H9 (cell line): ENCODE data around the gene C19orf18. TPM values are rescaled to one million over a fixed set of nuclear protein-coding genes. Genes with fewer than 3 reads are reported as not detected.
A peak's percentile ranks its signal among the peaks of the same experiment; 100 is the strongest.

Experiments
- DNase-seq: peaks from one replicate; pipeline ENCODE4 v3.0.0-alpha.2; 2017
- H2AFZ ChIP-seq: one replicate; pipeline ENCODE4 v1.6.1; 2013; ENCODE audit warnings: mild to moderate bottlenecking, low read length, control low read depth, moderate library complexity
- H2AK5ac ChIP-seq: 2 replicates; pipeline ENCODE4 v1.6.1; 2013; ENCODE audit warnings: low read length, control low read depth, mixed read lengths; ENCODE audit not compliant: insufficient read length
- H2BK120ac ChIP-seq: one replicate; pipeline ENCODE4 v1.6.1; 2013; ENCODE audit warnings: low read depth, mild to moderate bottlenecking, low read length, control low read depth, inconsistent platforms; ENCODE audit not compliant: poor library complexity, severe bottlenecking
- H2BK12ac ChIP-seq: 2 replicates; pipeline ENCODE4 v1.6.1; 2013; ENCODE audit warnings: low read length, control low read depth, mixed read lengths, low read depth; ENCODE audit not compliant: insufficient read length
- H2BK15ac ChIP-seq: 2 replicates; pipeline ENCODE4 v1.6.1; 2013; ENCODE audit warnings: low read depth, low read length, control low read depth
- H2BK20ac ChIP-seq: one replicate; pipeline ENCODE4 v1.6.1; 2013; ENCODE audit warnings: low read depth, mild to moderate bottlenecking, low read length, control low read depth, inconsistent platforms; ENCODE audit not compliant: poor library complexity, severe bottlenecking
- H2BK5ac ChIP-seq: 2 replicates; pipeline ENCODE4 v1.6.1; 2013; ENCODE audit warnings: low read length, control low read depth, mixed read lengths; ENCODE audit not compliant: insufficient read length
- H3K14ac ChIP-seq: 2 replicates; pipeline ENCODE4 v1.6.1; 2013; ENCODE audit warnings: low read length, control low read depth; ENCODE audit not compliant: insufficient read depth
- H3K18ac ChIP-seq: 2 replicates; pipeline ENCODE4 v1.6.1; 2013; ENCODE audit warnings: low read depth, mild to moderate bottlenecking, mixed read lengths, low read length, control low read depth; ENCODE audit not compliant: insufficient read length
- H3K23ac ChIP-seq: 2 replicates; pipeline ENCODE4 v1.6.1; 2013; ENCODE audit warnings: low read length, control low read depth, mixed read lengths, low read depth; ENCODE audit not compliant: insufficient read length
- H3K23me2 ChIP-seq: 2 replicates; pipeline ENCODE4 v1.6.1; 2013; ENCODE audit warnings: low read depth, mild to moderate bottlenecking, mixed read lengths, low read length, control low read depth; ENCODE audit not compliant: insufficient read length, poor library complexity, severe bottlenecking
- H3K27ac ChIP-seq: 2 replicates; pipeline ENCODE4 v1.5.1; 2013; ENCODE audit warnings: low read length, control low read depth, mixed read lengths, low read depth; ENCODE audit not compliant: insufficient read length
- H3K27me3 ChIP-seq: 2 replicates; pipeline ENCODE4 v1.6.1; 2013; ENCODE audit warnings: low read length, control low read depth, inconsistent platforms; ENCODE audit not compliant: insufficient read depth
- H3K4ac ChIP-seq: 2 replicates; pipeline ENCODE4 v1.6.1; 2013; ENCODE audit warnings: low read depth, mild to moderate bottlenecking, control low read depth, inconsistent platforms, low read length, moderate library complexity
- H3K4me1 ChIP-seq: 2 replicates; pipeline ENCODE4 v1.6.1; 2013; ENCODE audit warnings: low read length, control low read depth, inconsistent platforms; ENCODE audit not compliant: insufficient read depth
- H3K4me2 ChIP-seq: 2 replicates; pipeline ENCODE4 v1.6.1; 2013; ENCODE audit warnings: low read length, control low read depth, mixed read lengths; ENCODE audit not compliant: insufficient read length, insufficient read depth
- H3K56ac ChIP-seq: 2 replicates; pipeline ENCODE4 v1.6.1; 2013; ENCODE audit warnings: low read depth, mild to moderate bottlenecking, mixed read lengths, low read length, control low read depth; ENCODE audit not compliant: insufficient read length
- H3K79me1 ChIP-seq: 2 replicates; pipeline ENCODE4 v1.6.1; 2013; ENCODE audit warnings: low read depth, mild to moderate bottlenecking, moderate library complexity, low read length, control low read depth, inconsistent platforms; ENCODE audit not compliant: insufficient read depth, poor library complexity, severe bottlenecking
- H3K79me2 ChIP-seq: 2 replicates; pipeline ENCODE4 v1.6.1; 2013; ENCODE audit warnings: low read length, control low read depth, inconsistent platforms; ENCODE audit not compliant: insufficient read depth
- H3K9ac ChIP-seq: 2 replicates; pipeline ENCODE4 v1.6.1; 2013; ENCODE audit warnings: low read length, control low read depth, mixed read lengths; ENCODE audit not compliant: insufficient read length; ENCODE audit errors: extremely low read depth
- H3K9me3 ChIP-seq: one replicate; pipeline ENCODE4 v1.6.1; 2013; ENCODE audit warnings: low read depth, low read length, inconsistent platforms; ENCODE audit not compliant: control insufficient read depth
- H3T11ph ChIP-seq: one replicate; pipeline ENCODE4 v1.6.1; 2013; ENCODE audit warnings: mild to moderate bottlenecking, low read length, control low read depth, inconsistent platforms
- H4K20me1 ChIP-seq: one replicate; pipeline ENCODE4 v1.6.1; 2013; ENCODE audit not compliant: control insufficient read depth, insufficient read length, insufficient read depth
- H4K5ac ChIP-seq: 2 replicates; pipeline ENCODE4 v1.6.1; 2013; ENCODE audit warnings: low read depth, mild to moderate bottlenecking, mixed read lengths, low read length, control low read depth; ENCODE audit not compliant: insufficient read length
- H4K8ac ChIP-seq: replicated peaks from 2 replicates; pipeline ENCODE4 v1.6.1; 2013; ENCODE audit warnings: low read length, control low read depth, mixed read lengths, low read depth; ENCODE audit not compliant: insufficient read length
- H4K91ac ChIP-seq: 2 replicates; pipeline ENCODE4 v1.6.1; 2013; ENCODE audit warnings: low read depth, mild to moderate bottlenecking, moderate library complexity, mixed read lengths, low read length, control low read depth; ENCODE audit not compliant: insufficient read length
- H3K27ac Mint-ChIP-seq, 3 experiments: 2 replicates in 2 of 3; 3 replicates in 1 of 3; pipeline ENCODE4 v1.8.0; 2020 to 2021; ENCODE audit warnings: mixed read lengths in 3 of 3, mild to moderate bottlenecking in 1 of 3, moderate library complexity in 1 of 3
- H3K27me3 Mint-ChIP-seq: 2 replicates; pipeline ENCODE4 v1.8.0; 2021; ENCODE audit warnings: low read depth, mild to moderate bottlenecking, moderate library complexity, mixed read lengths
- H3K36me3 Mint-ChIP-seq, 3 experiments: 2 replicates in 2 of 3; 3 replicates in 1 of 3; pipeline ENCODE4 v1.8.0; 2020 to 2021; ENCODE audit warnings: low read depth in 3 of 3, mixed read lengths in 3 of 3; ENCODE audit not compliant: insufficient read depth in 1 of 3
- H3K4me1 Mint-ChIP-seq, 2 experiments: 2 replicates each; pipeline ENCODE4 v1.8.0; 2020; ENCODE audit warnings: mixed read lengths in 2 of 2
- H3K4me3 Mint-ChIP-seq, 2 experiments: 2 replicates in 1 of 2; 3 replicates in 1 of 2; pipeline ENCODE4 v1.8.0; 2020 to 2021; ENCODE audit warnings: mild to moderate bottlenecking in 2 of 2, mixed read lengths in 2 of 2, moderate library complexity in 1 of 2
- H3K9me3 Mint-ChIP-seq, 2 experiments: 2 replicates in 1 of 2; 3 replicates in 1 of 2; pipeline ENCODE4 v1.8.0; 2020; ENCODE audit warnings: mild to moderate bottlenecking in 2 of 2, mixed read lengths in 2 of 2, moderate library complexity in 1 of 2
- CTCF ChIP-seq: fragments of 200-600 bp; sonication (generic); conservative IDR thresholded peaks from 3 replicates; pipeline ENCODE4 v1.8.0; 2021; ENCODE audit warnings: antibody characterized with exemption, mild to moderate bottlenecking
- WGBS: extraction: QIAGEN DNeasy Blood & Tissue Kit; methylation state at CpG from one replicate; pipeline ENCODE4 v1.1.7; 2013; ENCODE audit warnings: missing lambda C conversion rate, low lambda C conversion rate, mixed read lengths; ENCODE audit not compliant: insufficient read length; ENCODE audit errors: extremely low coverage; 5-methylcytosine and 5-hydroxymethylcytosine counted together
- total RNA-seq: library from RNA; stranded (reverse); gene quantifications from 2 replicates; pipeline ENCODE4 v1.2.1, GENCODE V29; 2021

C19orf18 gene
- total RNA-seq, 1 experiment from 2014 or later: 0.26 TPM

GRCh38 chr19:57992841-57993240, 18.5 kb upstream of the C19orf18 start:
- Histone ChIP-seq H3K4me1 (no peaks in the 10 kb centered on the region), H3K9ac (no peak overlapping the region), H2BK15ac (no peak overlapping the region), H3K27ac (no peak overlapping the region), H3K4me2 (no peak overlapping the region), H2BK120ac (no peak overlapping the region), H4K5ac (no peak overlapping the region), H3K14ac (no peak overlapping the region), H3K56ac (no peak overlapping the region), H3K23me2 (no peaks in the 10 kb centered on the region), H3K27me3 (no peaks in the 10 kb centered on the region), H2BK5ac (no peak overlapping the region), H2AK5ac (no peak overlapping the region), H3K9me3 (peaks cover 23% of the 10 kb centered on the region), H4K91ac (no peak overlapping the region), H3K18ac (no peak overlapping the region), H3K79me2 (no peaks in the 10 kb centered on the region; the same call in 1 of the 2 replicates), H4K20me1 (no peaks in the 10 kb centered on the region), H2AFZ (no peak overlapping the region), H4K8ac (no peak overlapping the region), H3K79me1 (peaks cover 2% of the 10 kb centered on the region), H3K4ac (no peak overlapping the region), H3T11ph (no peak overlapping the region), H2BK12ac (no peak overlapping the region), H2BK20ac (no peak overlapping the region), H3K23ac (no peak overlapping the region)
- peak overlapping the region in 1 of 2 experiments; percentile 32; a peak in 1 of 5 replicates for H3K4me3 Mint-ChIP-seq
- WGBS: no CpG with 5 or more reads among the region's 1 CpG
- no peaks in the 10 kb centered on the region for H3K4me1 Mint-ChIP-seq
- no peak overlapping the region for H3K27ac Mint-ChIP-seq
- peaks cover 83 to 85% (median 84%) of the 10 kb centered on the region in 3 experiments for H3K36me3 Mint-ChIP-seq
- H3K9me3 Mint-ChIP-seq: peaks cover 47 to 85% of the 10 kb centered on the region in 2 experiments
- no peak for DNase-seq
- TF ChIP-seq CTCF: no peak
- H3K27me3 Mint-ChIP-seq: no peaks in the 10 kb centered on the region
